Kidney (tissue), 14 donors: ENCODE measurements around the gene STK25. TPM values are rescaled to one million over a fixed set of nuclear protein-coding genes. Genes with fewer than 3 reads are reported as not detected.
"Not testable (repeated sequence)": the region's sequence is repeated elsewhere in the genome, so short reads cannot be mapped to it uniquely, and the experiment has no call there.

Source experiments
- DNase-seq, 5 donors: peaks; one replicate each; pipeline ENCODE4 v3.0.0-alpha.2; 2013 to 2020
- FAIRE-seq: peaks from 2 replicates; lab custom pipeline; 2012; peaks lifted over from hg19 to GRCh38; lab: Jason Lieb, UNC
- H3K27ac ChIP-seq, 2 donors: one replicate each; pipeline ENCODE4 v1.7.0; 2013; ENCODE audit warnings: low read depth in 2 of 2, low read length in 2 of 2, inconsistent platforms in 1 of 2
- H3K27me3 ChIP-seq: one replicate; pipeline ENCODE4 v1.7.1; 2013; ENCODE audit warnings: low read length, inconsistent platforms; ENCODE audit not compliant: control insufficient read depth, insufficient read depth
- H3K36me3 ChIP-seq, 3 donors: one replicate each; pipeline versions ENCODE4 v1.7.0 to v1.7.1; 2013; ENCODE audit warnings: low read length in 3 of 3, control low read depth in 1 of 3, inconsistent platforms in 1 of 3; ENCODE audit not compliant: insufficient read depth in 3 of 3, control insufficient read depth in 2 of 3
- H3K4me1 ChIP-seq, 3 donors: one replicate each; pipeline versions ENCODE4 v1.7.0 to v1.7.1; 2013; ENCODE audit warnings: low read length in 3 of 3, inconsistent platforms in 1 of 3, low read depth in 1 of 3; ENCODE audit not compliant: control insufficient read depth in 2 of 3, insufficient read depth in 2 of 3
- H3K4me3 ChIP-seq, 3 donors: one replicate each; pipeline versions ENCODE4 v1.7.0 to v1.8.1; 2013; ENCODE audit warnings: low read length in 3 of 3, control low read depth in 1 of 3, inconsistent platforms in 1 of 3
- H3K9ac ChIP-seq, 3 donors: one replicate each; pipeline versions ENCODE4 v1.7.0 to v1.7.1; 2013; ENCODE audit warnings: low read length in 3 of 3, control low read depth in 1 of 3, inconsistent platforms in 1 of 3
- H3K9me3 ChIP-seq, 3 donors: one replicate each; pipeline versions ENCODE4 v1.7.0 to v1.7.1; 2013; ENCODE audit warnings: low read length in 3 of 3, control low read depth in 1 of 3, inconsistent platforms in 1 of 3; ENCODE audit not compliant: control insufficient read depth in 2 of 3, insufficient read depth in 1 of 3
- CTCF ChIP-seq: IDR thresholded peaks from 3 replicates; pipeline ENCODE4 v1.5.1; 2012; ENCODE audit warnings: mild to moderate bottlenecking, moderate library complexity, borderline replicate concordance; ENCODE audit not compliant: insufficient read depth; ENCODE audit errors: extremely low read depth
- intact Hi-C: fragments of 100-400 bp; cut with DNase I; formaldehyde crosslinking; loops from one replicate; pipeline ENCODE4 v1.11.1; 2022
- polyA plus RNA-seq: library from polyadenylated mRNA; stranded (reverse); fragments of 350-450 nt; fragmentation: Illumina TruSeq; extraction: RNeasy Lipid Tissue Mini Kit (QIAGEN cat#74804); gene quantifications from one replicate; pipeline ENCODE4 v1.2.3, GENCODE V29; 2014; ENCODE audit warnings: low read depth, low replicate concordance; ENCODE audit not compliant: insufficient read depth
- total RNA-seq: library from RNA; stranded (reverse); fragmentation: NEBNext Ultra II Directional; extraction: Animal tissue kit (Norgen Biotek cat#: 25700); gene quantifications from one replicate; pipeline ENCODE4 v1.2.1, GENCODE V29; 2021
- donor health status: control.
- donor health status: control.
- donor health status: control.
- donor health status: control.
- donor health status: control.
- donor health status: DM: yes; HTN: yes; CAD: no.
- donor health status: Normal renal cell carcinoma (clear cell type).

The STK25 gene
- total and polyA plus RNA-seq, 2 donors from 2014 or later = 119 to 151 TPM

- Histone ChIP-seq H3K27me3 (no peaks in the 10 kb centered on the region), H3K9ac (no peak overlapping the region), H3K27ac (no peak overlapping the region), H3K36me3 (no peaks in the 10 kb centered on the region), H3K4me3 (no peak overlapping the region), H3K4me1 (no peaks in the 10 kb centered on the region), H3K9me3 (no peaks in the 10 kb centered on the region)
- intact Hi-C loops = no loop called here
- no peak for DNase-seq
- no peak for TF ChIP-seq CTCF
- no peak for FAIRE-seq
Measured at GRCh38 chr2:241454837-241455485, 53.4 kb downstream of the STK25 start.

GRCh38 chr2:241453919-241454318, 54.5 kb downstream of the STK25 start:
- DNase-seq, H3K4me1 ChIP-seq, H3K27ac ChIP-seq, H3K4me3 ChIP-seq, H3K9me3 ChIP-seq, intact Hi-C loops, H3K36me3 ChIP-seq, FAIRE-seq, H3K9ac ChIP-seq, H3K27me3 ChIP-seq: not testable (repeated sequence)

GRCh38 chr2:241451840-241452506, 56.4 kb downstream of the STK25 start:
- no peaks in the 10 kb centered on the region for H3K36me3 ChIP-seq
- H3K4me1 ChIP-seq = no peaks in the 10 kb centered on the region
- intact Hi-C loops = no loop called here
- no peaks in the 10 kb centered on the region for H3K9me3 ChIP-seq
- no peaks in the 10 kb centered on the region for H3K27me3 ChIP-seq
- no peak overlapping the region for H3K9ac ChIP-seq
- H3K27ac ChIP-seq = no peak overlapping the region
- no peak for TF ChIP-seq CTCF
- H3K4me3 ChIP-seq = no peak overlapping the region
- DNase-seq = peak in 2 of 5 donors; percentile 10 to 51
- no peak for FAIRE-seq

- H3K27me3 ChIP-seq, DNase-seq, H3K9ac ChIP-seq, FAIRE-seq, H3K9me3 ChIP-seq, H3K36me3 ChIP-seq, H3K4me1 ChIP-seq, intact Hi-C loops, H3K27ac ChIP-seq, H3K4me3 ChIP-seq: not testable (repeated sequence)
Measured at GRCh38 chr2:241450092-241450491, 58.3 kb downstream of the STK25 start.
